ENCODE measurements around the gene PLD3. TPM values are rescaled to one million over a fixed set of nuclear protein-coding genes. Genes with fewer than 3 reads are reported as not detected.

The PLD3 gene
- polyA plus RNA-seq, 3 donors from 2014 or later, result 60.8 to 94.9 (median 63.7) TPM

GRCh38 chr19:40420766-40421765 is 72.6 kb downstream of the PLD3 start:
- H3K4me1 Mint-ChIP-seq, result peaks cover 57 to 69% of the 10 kb centered on the region in 2 donors
- peak overlapping the region; percentile 87 to 97 (median 93) for H3K27ac Mint-ChIP-seq
- peaks cover 9 to 23% (median 22%) of the 10 kb centered on the region in 3 donors for H3K27me3 Mint-ChIP-seq (ENCODE audit: low read depth in 3 of 3)
- DNase-seq, result peak; percentile 76 to 81 (median 80)
- peaks cover 0 to 4% (median 0%) of the 10 kb centered on the region in 3 donors for H3K36me3 Mint-ChIP-seq
- H3K9me3 Mint-ChIP-seq, result no peaks in the 10 kb centered on the region
- H3K4me3 Mint-ChIP-seq, result peak overlapping the region; percentile 82 to 89 (median 86)

- Mint-ChIP-seq H3K27me3 (ENCODE audit: low read depth in 3 of 3) (peaks cover 9 to 23% (median 19%) of the 10 kb centered on the region in 3 donors), H3K36me3 (peaks cover 0 to 4% (median 0%) of the 10 kb centered on the region in 3 donors), H3K4me3 (peak overlapping the region; percentile 48 to 87 (median 83)), H3K27ac (peak overlapping the region; percentile 34 to 97 (median 76)), H3K9me3 (no peaks in the 10 kb centered on the region), H3K4me1 (peaks cover 52 to 66% of the 10 kb centered on the region in 2 donors)
- no peak for DNase-seq
Measured at GRCh38 chr19:40421993-40422747, 73.7 kb downstream of the PLD3 start.

GRCh38 chr19:40422748-40423566 is 74.5 kb downstream of the PLD3 start:
- H3K36me3 Mint-ChIP-seq, result peaks cover 0 to 4% (median 0%) of the 10 kb centered on the region in 3 donors
- no peaks in the 10 kb centered on the region for H3K9me3 Mint-ChIP-seq
- DNase-seq, result no peak
- H3K27me3 Mint-ChIP-seq (ENCODE audit: low read depth in 3 of 3), result peaks cover 9 to 23% (median 19%) of the 10 kb centered on the region in 3 donors
- peak overlapping the region; percentile 48 to 86 (median 68) for H3K4me3 Mint-ChIP-seq
- peaks cover 46 to 58% of the 10 kb centered on the region in 2 donors for H3K4me1 Mint-ChIP-seq
- peak overlapping the region in 4 of 6 donors; percentile 61 to 98 (median 90) for H3K27ac Mint-ChIP-seq

- Mint-ChIP-seq H3K4me1 (peaks cover 40 to 50% of the 10 kb centered on the region in 2 donors), H3K4me3 (peak overlapping the region in 3 of 5 donors; percentile 8 to 94 (median 94))
Measured at GRCh38 chr19:40423938-40424337, 75.4 kb downstream of the PLD3 start.

GRCh38 chr19:40424637-40425449 is 76.3 kb downstream of the PLD3 start:
- DNase-seq, result no peak
- Mint-ChIP-seq H3K4me1 (peaks cover 32 to 41% of the 10 kb centered on the region in 2 donors), H3K27ac (peak overlapping the region; percentile 95 to 99 (median 98)), H3K9me3 (no peaks in the 10 kb centered on the region), H3K4me3 (peak overlapping the region; percentile 93 to 94 (median 94)), H3K36me3 (peaks cover 0 to 4% (median 0%) of the 10 kb centered on the region in 3 donors), H3K27me3 (ENCODE audit: low read depth in 3 of 3) (peaks cover 9 to 21% (median 19%) of the 10 kb centered on the region in 3 donors)

More at GRCh38 chr19:40423938-40424337, 75.4 kb downstream of the PLD3 start:
- no peak for DNase-seq
- peak overlapping the region in 5 of 6 donors; percentile 51 to 98 (median 77) for H3K27ac Mint-ChIP-seq
- H3K36me3 Mint-ChIP-seq, result peaks cover 0 to 4% (median 0%) of the 10 kb centered on the region in 3 donors
- H3K27me3 Mint-ChIP-seq (ENCODE audit: low read depth in 3 of 3), result peaks cover 9 to 21% (median 19%) of the 10 kb centered on the region in 3 donors
- no peaks in the 10 kb centered on the region for H3K9me3 Mint-ChIP-seq

DNA sequence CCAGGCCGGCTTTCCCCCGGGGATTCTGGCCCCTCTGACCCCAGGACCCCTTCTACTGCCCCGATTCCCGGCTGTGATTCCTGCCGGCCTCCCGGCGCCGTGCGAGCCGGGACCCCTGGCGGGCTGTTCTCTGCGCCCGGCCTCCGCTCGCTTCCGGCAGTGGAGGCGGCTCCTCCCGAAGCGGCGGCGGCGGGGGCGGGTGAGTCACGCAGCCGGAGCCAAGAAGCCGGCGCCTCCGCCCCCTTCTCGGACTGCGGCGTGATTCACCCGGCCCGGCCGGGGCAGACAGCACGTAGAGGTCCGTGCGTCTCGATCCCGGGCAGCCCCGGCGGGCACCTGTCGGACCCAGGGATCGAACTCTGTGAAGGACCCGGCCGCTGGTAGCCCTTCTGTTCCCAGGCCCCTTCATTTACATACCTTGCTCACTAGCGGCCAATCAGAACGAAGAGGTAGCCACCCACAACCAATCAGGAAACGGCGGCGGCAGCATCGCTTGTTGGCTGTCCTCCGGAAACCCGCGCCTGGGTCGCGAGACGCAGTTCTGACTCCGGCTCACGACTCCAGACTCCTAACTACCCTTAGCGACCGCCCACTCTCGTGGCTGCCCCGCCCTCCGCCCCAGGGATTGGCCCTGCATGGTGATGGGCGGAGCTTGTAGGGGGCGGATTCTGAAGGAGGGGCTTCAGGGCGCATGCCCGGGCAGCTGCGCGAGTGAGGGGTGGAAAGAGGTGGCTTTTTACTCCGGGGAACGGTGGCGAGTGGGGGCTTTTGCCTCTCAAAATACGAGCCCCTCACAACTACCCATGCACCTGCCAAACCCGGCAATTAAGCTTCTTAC is 77.2 kb downstream of the PLD3 start, which contains the start of gene SERTAD1:
Gene SERTAD1, minus strand, starts transcription at position 543 of the 838 bp plus-strand sequence. CDS start 2,446 bp downstream, outside the sequence.
- Mint-ChIP-seq H3K36me3 (peaks cover 0 to 4% (median 0%) of the 10 kb centered on the region in 3 donors), H3K4me1 (peaks cover 29 to 36% of the 10 kb centered on the region in 2 donors), H3K27me3 (ENCODE audit: low read depth in 3 of 3) (peaks cover 9 to 21% (median 16%) of the 10 kb centered on the region in 3 donors), H3K4me3 (peak within 1 kb of the TSS; percentile 93 to 94 (median 94)), H3K9me3 (no peaks in the 10 kb centered on the region), H3K27ac (peak within 1 kb of the TSS; percentile 95 to 99 (median 98))
- DNase-seq, result peak; percentile 100

Other genes with a start within 250 kb of the PLD3 start
- gene MAP3K10, start 157.3 kb upstream of the PLD3 start, polyA plus RNA-seq, result under 1 TPM in 2 of 3 donors, not detected in 1; 0.36 to 0.42 TPM
- gene TTC9B, start 130.3 kb upstream of the PLD3 start, polyA plus RNA-seq, result not detected
- not detected for gene CCNP, start 122.0 kb upstream of the PLD3 start, polyA plus RNA-seq
- gene AKT2, start 63.4 kb upstream of the PLD3 start, polyA plus RNA-seq, result 10 to 100 TPM; 32.7 to 47.6 (median 34.4) TPM
- gene C19orf47, start 298 bp upstream of the PLD3 start, polyA plus RNA-seq, result 10 to 100 TPM; 10.0 to 14.1 (median 12.5) TPM
- gene HIPK4, start 41.5 kb downstream of the PLD3 start, polyA plus RNA-seq, result under 1 TPM in 1 of 3 donors, not detected in 2; 0.15 TPM
- gene PRX, start 64.7 kb downstream of the PLD3 start, polyA plus RNA-seq, result 10 to 100 TPM in 1 of 3 donors, 1 to 10 TPM in 1, under 1 TPM in 1; 0.62 to 13.0 (median 1.2) TPM
- 10 to 100 TPM; 45.2 to 55.2 (median 49.3) TPM for gene SERTAD1, start 77.3 kb downstream of the PLD3 start, polyA plus RNA-seq
- gene SERTAD3, start 95.6 kb downstream of the PLD3 start, polyA plus RNA-seq, result 10 to 100 TPM; 25.9 to 82.2 (median 62.0) TPM
- 10 to 100 TPM; 30.8 to 52.5 (median 45.9) TPM for gene BLVRB, start 117.0 kb downstream of the PLD3 start, polyA plus RNA-seq
- gene SPTBN4, start 118.3 kb downstream of the PLD3 start, polyA plus RNA-seq, result under 1 TPM in 1 of 3 donors, not detected in 2; 0.26 TPM
- gene SHKBP1, start 228.2 kb downstream of the PLD3 start, polyA plus RNA-seq, result 100 to 1,000 TPM; 115 to 186 (median 156) TPM

All from immature natural killer cell (primary cell).